ENCODE measurements around the gene FZD2.

Gene FZD2

DNA sequence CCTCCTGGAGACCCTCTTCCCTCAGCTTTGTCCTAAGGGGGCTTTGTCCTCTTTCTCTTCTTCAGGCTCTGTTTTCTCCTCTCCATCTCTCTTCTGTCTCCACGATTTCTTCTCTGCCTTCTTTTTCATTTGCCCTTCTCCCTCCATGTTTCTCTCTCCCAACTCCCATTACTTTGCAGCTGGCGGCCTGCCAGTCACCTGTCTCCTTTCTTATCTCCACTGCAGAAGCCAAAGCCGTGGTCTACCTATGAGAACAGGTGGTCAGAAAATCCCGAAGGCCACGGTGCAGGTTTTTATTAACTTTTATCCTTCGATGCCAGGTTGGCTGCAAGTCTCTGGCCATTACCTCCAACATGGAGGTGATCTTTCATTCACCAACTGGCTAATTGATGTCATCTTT lies 45.1 kb downstream of the FZD2 start:
- no peak for DNase-seq (ENCODE audit: extremely low read depth, low read depth)
- TF ChIP-seq CTCF (IDR thresholded peaks at IDR 0.05; ENCODE audit: low read depth, low read length, missing control alignments): no peak
- H3K4me3 ChIP-seq (replicated peaks; ENCODE audit: low read depth, low read length): no peak overlapping the region

- no peak for DNase-seq (ENCODE audit: extremely low read depth, low read depth)
- TF ChIP-seq CTCF (IDR thresholded peaks at IDR 0.05; ENCODE audit: low read depth, low read length, missing control alignments): no peak
- H3K4me3 ChIP-seq (replicated peaks; ENCODE audit: low read depth, low read length): no peak overlapping the region
Observed at GRCh38 chr17:44602970-44603369, 45.7 kb downstream of the FZD2 start.

DNA sequence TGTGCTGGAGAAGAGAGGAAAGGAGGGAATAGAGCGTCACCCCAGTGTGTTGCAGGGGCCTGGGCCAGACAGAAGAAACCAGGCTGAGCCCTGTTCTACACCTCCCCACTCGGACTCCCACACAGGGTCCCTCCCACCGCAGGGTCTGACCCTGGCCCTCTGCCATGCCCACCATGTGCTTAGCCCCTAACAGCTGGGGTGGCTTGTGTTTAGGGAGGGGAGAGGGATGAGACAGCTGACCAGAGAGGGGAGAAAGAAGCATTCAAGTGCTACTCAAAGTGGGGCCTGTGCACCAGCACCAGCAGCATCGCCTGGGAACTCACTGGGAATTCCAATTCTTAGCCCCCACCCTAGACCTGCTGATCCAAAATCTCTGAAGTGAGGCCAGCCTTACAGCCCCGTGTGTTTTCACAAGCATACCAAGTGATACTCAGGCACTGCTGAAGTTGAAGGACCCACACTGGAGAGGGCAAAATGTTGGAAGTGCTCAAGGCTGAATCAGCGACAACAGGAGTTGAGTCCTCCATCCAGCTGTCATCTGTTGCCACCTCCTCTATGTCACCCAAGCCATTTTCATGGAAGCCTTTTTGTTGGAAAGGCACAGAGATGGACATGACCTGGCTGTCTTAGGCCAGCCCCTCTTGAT lies 47.0 kb downstream of the FZD2 start:
- H3K4me3 ChIP-seq (replicated peaks; ENCODE audit: low read depth, low read length): no peak overlapping the region
- TF ChIP-seq CTCF (IDR thresholded peaks at IDR 0.05; ENCODE audit: low read depth, low read length, missing control alignments): no peak
- no peak for DNase-seq (ENCODE audit: extremely low read depth, low read depth)

DNA sequence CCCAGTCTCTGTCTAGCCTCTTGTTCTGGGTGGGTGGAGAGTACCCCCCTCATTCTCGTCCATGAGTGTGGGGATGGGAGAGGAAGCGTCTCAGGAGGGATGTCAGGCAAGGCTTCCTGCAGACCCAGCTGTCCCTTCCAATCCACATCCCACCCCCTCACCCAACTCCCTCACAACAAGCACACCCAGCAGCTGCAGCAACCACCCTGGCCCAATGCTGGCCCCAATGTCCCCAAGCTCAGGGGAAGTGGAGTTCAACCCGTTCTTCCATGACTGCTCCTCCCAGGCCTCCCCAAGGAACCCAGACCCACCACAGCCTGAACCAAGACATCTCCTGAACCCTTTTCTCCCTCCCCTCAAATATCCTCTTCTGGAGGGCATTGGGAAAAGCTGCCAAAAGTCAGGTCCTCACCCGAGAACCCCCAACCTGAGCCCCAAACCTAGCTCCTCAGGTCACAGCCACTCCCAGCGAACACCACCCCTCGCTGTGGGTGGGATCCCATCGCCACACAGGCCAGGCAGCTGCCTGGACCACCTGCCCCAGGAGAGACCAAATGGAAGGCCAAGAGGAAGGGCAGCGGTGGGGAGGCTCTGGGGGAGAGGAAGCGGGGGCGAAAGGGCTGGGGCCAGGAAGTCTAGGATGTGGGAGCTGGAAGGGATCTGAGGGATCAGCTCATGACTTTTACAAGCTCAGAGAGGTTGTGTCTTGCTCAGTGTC lies 47.6 kb downstream of the FZD2 start:
- TF ChIP-seq CTCF (IDR thresholded peaks at IDR 0.05; ENCODE audit: low read depth, low read length, missing control alignments): no peak
- no peak overlapping the region for H3K4me3 ChIP-seq (replicated peaks; ENCODE audit: low read depth, low read length)
- DNase-seq (ENCODE audit: extremely low read depth, low read depth): no peak

DNA sequence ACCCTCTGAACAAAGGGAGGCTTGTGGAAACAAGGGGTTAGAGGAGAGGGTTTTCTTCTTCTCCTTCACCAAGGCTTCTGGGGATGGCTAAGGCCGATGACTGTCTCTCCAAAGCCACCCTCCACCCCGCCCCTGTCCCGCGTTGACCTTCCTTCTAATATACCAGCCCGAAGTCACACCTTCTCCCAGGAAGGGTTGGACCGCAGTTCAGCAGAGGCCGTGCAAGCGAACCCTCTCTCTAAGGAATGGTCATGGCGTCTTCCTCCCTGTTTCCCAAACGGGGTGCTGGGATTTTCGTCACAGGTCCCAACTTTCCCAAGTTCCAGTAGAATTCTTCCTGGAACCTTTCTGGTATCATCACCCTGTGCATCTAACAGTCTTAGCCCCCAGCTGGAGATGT lies 49.4 kb downstream of the FZD2 start:
- no peak overlapping the region for H3K4me3 ChIP-seq (replicated peaks; ENCODE audit: low read depth, low read length)
- no peak for DNase-seq (ENCODE audit: extremely low read depth, low read depth)
- no peak for TF ChIP-seq CTCF (IDR thresholded peaks at IDR 0.05; ENCODE audit: low read depth, low read length, missing control alignments)

GRCh38 chr17:44607836-44608690 lies 50.8 kb downstream of the FZD2 start:
- no peak overlapping the region for H3K4me3 ChIP-seq (replicated peaks; ENCODE audit: low read depth, low read length)
- TF ChIP-seq CTCF (IDR thresholded peaks at IDR 0.05; ENCODE audit: low read depth, low read length, missing control alignments): no peak
- no peak for DNase-seq (ENCODE audit: extremely low read depth, low read depth)
